HepG2 (cell line): Measurements from ENCODE around the gene DTNB. TPM values are rescaled to one million over a fixed set of nuclear protein-coding genes. Genes with fewer than 3 reads are reported as not detected.

Experiments
- ATAC-seq: fragments of 200-7000 bp; cut with Tn5 transposase; 3 replicates; pipeline ENCODE4 v1.9.1; 2020; ENCODE audit warnings: mild to moderate bottlenecking, moderate library complexity
- BruUV-seq: library from RNA; stranded (reverse); fragments of 400-500 nt; replicated peaks from 2 replicates; lab custom pipeline; 2021; lab: Mats Ljungman, UMichigan
- CTCF ChIA-PET: fragments of 300-600 bp; formaldehyde crosslinking; extraction: SDS; loops from one replicate; lab custom pipeline; 2021; ENCODE audit warnings: low total read pairs, inconsistent platforms, low intra/inter-chr PET ratio; lab: Yijun Ruan, JAX
- POLR2A ChIA-PET: fragments of 350-600 bp; sonication (Branson Sonifier 250); formaldehyde crosslinking; loops from one replicate; lab custom pipeline; 2020; ENCODE audit warnings: antibody characterized with exemption, inconsistent platforms; lab: Yijun Ruan, JAX
- DNase-seq: peaks from one replicate; pipeline ENCODE4 v3.0.0-alpha.2; 2015; ENCODE audit warnings: low spot score
- FAIRE-seq: peaks from 3 replicates; lab custom pipeline; 2011; peaks lifted over from hg19 to GRCh38; lab: Jason Lieb, UNC
- H2AFZ ChIP-seq: one replicate; pipeline ENCODE4 v1.6.1; 2011; ENCODE audit warnings: low read length, inconsistent platforms
- H3K27ac ChIP-seq: fragments of 300-600 bp; 3 replicates; pipeline ENCODE4 v1.8.0; 2011; ENCODE audit warnings: mixed run types, mild to moderate bottlenecking, mixed read lengths, low read length, inconsistent platforms; ENCODE audit not compliant: insufficient read depth; ENCODE audit errors: extremely low read length
- H3K27me3 ChIP-seq, 2 experiments: fragments of 200-600 bp in 1 of 2; 2 replicates in 1 of 2; 3 replicates in 1 of 2; pipeline versions ENCODE4 v1.6.0 to v1.8.0; 2011; ENCODE audit warnings: low read length in 2 of 2, mild to moderate bottlenecking in 2 of 2, moderate library complexity in 2 of 2, inconsistent platforms in 1 of 2; ENCODE audit not compliant: insufficient read depth in 2 of 2, control insufficient read depth in 1 of 2
- H3K36me3 ChIP-seq, 2 experiments: fragments of 200-600 bp in 1 of 2; replicated peaks in 1 of 2; 2 replicates in 1 of 2; 3 replicates in 1 of 2; pipeline versions ENCODE4 v1.5.1 to v1.8.0; 2011; ENCODE audit warnings: low read length in 2 of 2, inconsistent platforms in 1 of 2; ENCODE audit not compliant: insufficient read depth in 2 of 2, control insufficient read depth in 1 of 2
- H3K4me1 ChIP-seq: 2 replicates; pipeline ENCODE4 v1.5.1; 2012; ENCODE audit warnings: low read length, inconsistent platforms; ENCODE audit not compliant: insufficient read depth
- H3K4me2 ChIP-seq: 2 replicates; pipeline ENCODE4 v1.6.0; 2011; ENCODE audit warnings: low read depth, low read length, inconsistent platforms
- H3K4me3 ChIP-seq, 3 experiments: fragments of 200-600 bp in 1 of 3; sonication (generic), shearing (Covaris generic) in 1 of 3; replicated peaks in 1 of 3; 2 replicates each; pipeline ENCODE4 v1.5.1; 2011 to 2016; ENCODE audit warnings: low read length in 3 of 3, inconsistent platforms in 2 of 3, low read depth in 2 of 3, mild to moderate bottlenecking in 2 of 3, control low read depth in 1 of 3, mixed read lengths in 1 of 3; ENCODE audit not compliant: insufficient read depth in 1 of 3
- H3K79me2 ChIP-seq: one replicate; pipeline ENCODE4 v1.6.1; 2011; ENCODE audit warnings: low read length, inconsistent platforms; ENCODE audit not compliant: insufficient read depth
- H3K9ac ChIP-seq: 2 replicates; pipeline ENCODE4 v1.6.0; 2011; ENCODE audit warnings: mild to moderate bottlenecking, low read depth, low read length, inconsistent platforms; ENCODE audit not compliant: insufficient read depth
- H3K9me3 ChIP-seq: 2 replicates; pipeline ENCODE4 v1.5.1; 2012; ENCODE audit warnings: mild to moderate bottlenecking, low read length
- H4K20me1 ChIP-seq: 2 replicates; pipeline ENCODE4 v1.6.0; 2011; ENCODE audit warnings: inconsistent platforms, mild to moderate bottlenecking, low read length, moderate library complexity; ENCODE audit not compliant: insufficient read depth
- BCL6 ChIP-seq: IDR thresholded peaks from 2 replicates; pipeline ENCODE4 v1.6.1; 2016; ENCODE audit warnings: missing genetic modification reagents, missing compliant biosample characterization
- EEA1 ChIP-seq: sonication (generic); formaldehyde crosslinking; IDR thresholded peaks from 2 replicates; pipeline ENCODE4 v1.5.1; 2020; ENCODE audit warnings: mild to moderate bottlenecking, missing genetic modification reagents, borderline replicate concordance
- HMGXB3 ChIP-seq: sonication (generic); formaldehyde crosslinking; IDR thresholded peaks from 2 replicates; pipeline ENCODE4 v1.4.0; 2020; ENCODE audit warnings: missing genetic modification reagents, borderline replicate concordance
- KIAA2018 ChIP-seq: sonication (generic); formaldehyde crosslinking; IDR thresholded peaks from 2 replicates; pipeline ENCODE4 v1.5.0; 2020; ENCODE audit warnings: mild to moderate bottlenecking, missing genetic modification reagents, borderline replicate concordance
- TBX2 ChIP-seq: sonication (generic); formaldehyde crosslinking; IDR thresholded peaks from 2 replicates; pipeline ENCODE4 v1.5.0; 2020; ENCODE audit warnings: missing genetic modification reagents, mild to moderate bottlenecking, borderline replicate concordance
- UBTF ChIP-seq: sonication (generic); formaldehyde crosslinking; IDR thresholded peaks from 2 replicates; pipeline ENCODE4 v1.4.0; 2020; ENCODE audit warnings: mild to moderate bottlenecking, missing genetic modification reagents
- XBP1 ChIP-seq: sonication (generic); formaldehyde crosslinking; IDR thresholded peaks from 2 replicates; pipeline ENCODE4 v1.5.0; 2020; ENCODE audit warnings: missing genetic modification reagents
- ZNF709 ChIP-seq: sonication (generic); formaldehyde crosslinking; IDR thresholded peaks from 2 replicates; pipeline ENCODE4 v1.5.0; 2020; ENCODE audit warnings: mild to moderate bottlenecking, missing genetic modification reagents
- WGBS: methylation state at CpG from one replicate; pipeline ENCODE4 v1.1.6; 2017; ENCODE audit warnings: low lambda C conversion rate; 5-methylcytosine and 5-hydroxymethylcytosine counted together
- in situ Hi-C: cut with HindIII; loops from 2 replicates; pipeline ENCODE4 v1.10.0; 2017; ENCODE audit warnings: low pct_unique_long_range_greater_than_20kb; ENCODE audit not compliant: extremely low pct_ligation_motif_present
- intact Hi-C: fragments of 100-400 bp; cut with micrococcal nuclease; formaldehyde crosslinking; loops from one replicate; pipeline ENCODE4 v1.10.0; 2022; ENCODE audit not compliant: unreplicated experiment
- polyA plus RNA-seq, 8 experiments: library from polyadenylated mRNA; depleted of rRNA in 3 of 8; stranded (reverse) in 7 of 8; unstranded in 1 of 8; fragments of >200 nt; fragmentation: Illumina TruSeq in 4 of 8; extraction: Trizol in 4 of 8; gene quantifications; 2 replicates each; pipeline versions ENCODE4 v1.2.1 to v1.2.3, GENCODE V29; 2011 to 2016; ENCODE audit warnings: low read depth in 4 of 8, missing spikeins in 1 of 8, mixed read lengths in 1 of 8; ENCODE audit not compliant: insufficient read depth in 1 of 8
- total RNA-seq, 5 experiments: library from RNA; depleted of rRNA; stranded (reverse); fragments of >200 nt; fragmentation: Illumina TruSeq; extraction: Trizol; gene quantifications; 2 replicates each; pipeline ENCODE4 v1.2.3, GENCODE V29; 2016; ENCODE audit warnings: low read depth in 1 of 5

Gene DTNB
- total and polyA plus RNA-seq, 2 of the 13 experiments (the other 11 are each of a cell fraction or from before 2014, with no cell fraction given), result 14.4 to 23.9 TPM

GRCh38 chr2:25517701-25518100 is 155.7 kb downstream of the DTNB start:
- Histone ChIP-seq H3K9me3 (no peaks in the 10 kb centered on the region), H3K4me3 (no peak overlapping the region), H4K20me1 (no peaks in the 10 kb centered on the region), H3K4me1 (peaks cover 7% of the 10 kb centered on the region), H3K36me3 (no peaks in the 10 kb centered on the region)
- TF ChIP-seq UBTF (CRISPR knock-in tag) (no peak), ZNF709 (CRISPR knock-in tag) (no peak), EEA1 (CRISPR knock-in tag) (no peak), BCL6 (CRISPR knock-in tag) (no peak), XBP1 (CRISPR knock-in tag) (no peak), HMGXB3 (CRISPR knock-in tag) (no peak), KIAA2018 (CRISPR knock-in tag) (no peak), TBX2 (no peak)
- TF ChIP-seq, all 625 proteins: peak for 0
- ChIA-PET CTCF (no interaction called here), POLR2A (no interaction called here)
- FAIRE-seq, result no peak
- no peaks in the 10 kb centered on the region for H3K27me3 ChIP-seq
- intact Hi-C loops, result no loop called here
- WGBS, result 90% methylated on average over 4 of the region's 4 CpGs
- H3K4me2 ChIP-seq, result no peak overlapping the region
- no peak overlapping the region for H3K9ac ChIP-seq
- H3K27ac ChIP-seq, result no peak overlapping the region
- in situ Hi-C loops, result no loop called here
- no peak for ATAC-seq
- no peak overlapping the region for H2AFZ ChIP-seq
- H3K79me2 ChIP-seq, result no peaks in the 10 kb centered on the region
- no peak for DNase-seq
- no TSS peak for BruUV-seq
